CD4-positive, alpha-beta T cell treated with Interleukin-21 for 1 hour (primary cell): ENCODE results near the gene SFXN2.
A peak's percentile ranks its signal among the peaks of the same experiment; 100 is the strongest.
"Not testable (repeated sequence)": the region's sequence is repeated elsewhere in the genome, so short reads cannot be mapped to it uniquely, and the experiment has no call there.

ENCODE experiments used
- DNase-seq: peaks from one replicate; pipeline ENCODE4 v3.0.0-alpha.2; 2020

SFXN2 gene

GRCh38 chr10:102758240-102758932 lies 44.0 kb downstream of the SFXN2 start:
- no peak for DNase-seq

GRCh38 chr10:102758933-102759262 lies 44.5 kb downstream of the SFXN2 start:
- DNase-seq, result not testable (repeated sequence)

- DNase-seq, result no peak
Observed at GRCh38 chr10:102759497-102760210, 45.2 kb downstream of the SFXN2 start.

- DNase-seq, result no peak
Observed at GRCh38 chr10:102761981-102762380, 47.5 kb downstream of the SFXN2 start.

- DNase-seq, result no peak
Observed at GRCh38 chr10:102762401-102763015, 48.1 kb downstream of the SFXN2 start.

- DNase-seq, result no peak
Observed at GRCh38 chr10:102763037-102763607, 48.7 kb downstream of the SFXN2 start.

- no peak for DNase-seq
Observed at GRCh38 chr10:102764470-102765161, 50.2 kb downstream of the SFXN2 start.

GRCh38 chr10:102765336-102765735 lies 50.9 kb downstream of the SFXN2 start:
- DNase-seq, result no peak

GRCh38 chr10:102767428-102768160 lies 53.2 kb downstream of the SFXN2 start:
- DNase-seq, result no peak

GRCh38 chr10:102769375-102770107 lies 55.1 kb downstream of the SFXN2 start:
- no peak for DNase-seq

- no peak for DNase-seq
Observed at GRCh38 chr10:102770108-102770482, 55.7 kb downstream of the SFXN2 start.

- DNase-seq, result no peak
Observed at GRCh38 chr10:102770792-102771191, 56.4 kb downstream of the SFXN2 start.

GRCh38 chr10:102773320-102773719 lies 58.9 kb downstream of the SFXN2 start:
- no peak for DNase-seq

GRCh38 chr10:102773986-102774385 lies 59.5 kb downstream of the SFXN2 start:
- peak; percentile 36 for DNase-seq

- DNase-seq, result no peak
Observed at GRCh38 chr10:102775201-102775934, 60.9 kb downstream of the SFXN2 start.

GRCh38 chr10:102775935-102776669 lies 61.7 kb downstream of the SFXN2 start:
- DNase-seq, result peak; percentile 18

- no peak for DNase-seq
Observed at GRCh38 chr10:102776779-102777456, 62.5 kb downstream of the SFXN2 start.

- DNase-seq, result no peak
Observed at GRCh38 chr10:102777711-102778453, 63.4 kb downstream of the SFXN2 start.

GRCh38 chr10:102778781-102779180 lies 64.3 kb downstream of the SFXN2 start:
- DNase-seq, result no peak
